HG02610 (cell line): ENCODE measurements around the gene GYPB.
"Not testable (repeated sequence)": the region's sequence is repeated elsewhere in the genome, so short reads cannot be mapped to it uniquely, and the experiment has no call there.

Experiments
- ATAC-seq: cut with Tn5 transposase; IDR thresholded peaks from one replicate; pipeline ENCODE4 v1.9.1; 2021; ENCODE audit warnings: mild to moderate bottlenecking, moderate library complexity; ENCODE audit not compliant: unreplicated experiment

Gene GYPB

DNA sequence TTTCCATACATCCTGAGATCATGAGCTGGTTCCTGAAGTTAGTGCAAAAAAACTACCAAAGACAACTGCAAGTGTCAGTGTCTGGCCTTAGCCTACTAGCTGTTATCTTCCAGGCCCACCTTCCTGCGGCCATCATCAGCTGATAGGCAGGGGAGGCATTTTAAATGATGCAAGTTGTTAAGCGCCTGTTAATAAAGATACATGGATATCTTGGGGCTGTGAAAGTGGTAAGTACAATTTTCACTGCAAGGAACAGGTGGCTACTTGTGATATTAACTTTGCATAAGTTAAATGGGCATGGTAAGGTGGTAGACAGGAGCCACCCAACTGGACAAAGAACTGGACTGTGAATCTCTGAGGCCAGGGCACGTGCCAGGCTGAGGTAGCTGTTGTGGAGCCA, at the start of gene GYPB:
Gene GYPB (minus strand): TSS at position 104 of the 400 bp plus-strand sequence. CDS start 93 bp downstream, at position 11.
- not testable (repeated sequence) for ATAC-seq

DNA sequence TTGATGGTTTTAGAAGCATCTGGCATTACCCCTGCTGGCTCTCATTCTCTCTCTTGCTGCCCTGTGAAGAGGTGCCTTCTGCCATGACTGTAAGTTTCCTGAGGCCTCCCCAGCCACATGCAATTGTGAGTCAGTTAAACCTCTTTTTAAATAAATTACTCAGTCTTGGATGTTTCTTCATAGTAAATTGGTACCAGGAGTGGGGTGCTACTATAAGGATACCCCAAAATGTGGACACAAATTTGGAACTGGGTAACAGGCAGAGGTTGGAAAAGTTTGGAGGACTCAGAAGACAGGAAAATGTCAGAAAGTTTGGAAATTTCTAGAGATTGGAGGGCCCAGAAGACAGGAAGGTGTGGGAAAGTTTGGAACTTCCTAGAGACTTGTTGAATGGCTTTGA, 42.4 kb upstream of the GYPB start:
- ATAC-seq, result not testable (repeated sequence)

- not testable (repeated sequence) for ATAC-seq
Measured at GRCh38 chr4:144060234-144060859, 41.2 kb upstream of the GYPB start.

GRCh38 chr4:144056800-144057199, 37.6 kb upstream of the GYPB start:
- no peak for ATAC-seq

DNA sequence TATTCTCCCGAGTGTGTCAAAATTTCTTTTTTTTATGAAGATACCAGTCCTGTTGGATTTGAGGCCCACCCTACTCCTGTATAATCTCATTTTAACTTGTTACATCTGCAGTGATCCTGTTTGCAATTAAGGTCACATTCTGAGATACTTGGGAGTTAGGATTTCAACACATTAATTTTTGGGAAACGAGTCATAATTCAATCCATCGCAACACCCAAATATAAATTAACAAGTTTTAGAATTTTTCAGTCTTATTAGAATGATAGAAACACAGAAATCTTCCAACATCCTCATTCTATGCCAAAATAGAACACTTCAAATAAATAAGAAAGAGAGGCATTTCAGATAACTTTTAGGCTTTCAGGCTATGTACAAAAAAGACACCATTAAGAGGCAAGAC, 36.2 kb upstream of the GYPB start:
- not testable (repeated sequence) for ATAC-seq

DNA sequence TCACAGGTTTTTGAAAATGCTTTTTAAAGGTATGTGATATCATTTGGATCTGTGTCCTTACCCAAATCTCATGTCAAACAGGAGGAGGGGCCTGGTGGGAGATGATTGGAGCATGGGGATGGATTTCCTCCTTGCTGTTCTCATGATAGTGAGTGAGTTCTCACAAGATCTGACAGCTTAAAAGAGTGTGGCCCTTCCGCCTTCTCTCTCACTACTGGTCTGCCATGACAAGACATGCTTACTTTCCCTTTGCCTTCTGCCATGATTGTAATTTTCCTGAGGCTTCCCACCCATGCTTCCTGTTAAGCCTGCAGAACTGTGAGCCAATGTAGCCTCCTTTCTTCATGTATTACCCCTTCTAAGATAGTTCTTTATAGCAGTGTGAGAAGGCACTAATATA, 32.3 kb upstream of the GYPB start:
- ATAC-seq, result not testable (repeated sequence)

- ATAC-seq, result not testable (repeated sequence)
Measured at GRCh38 chr4:144050631-144051030, 31.5 kb upstream of the GYPB start.

- not testable (repeated sequence) for ATAC-seq
Measured at GRCh38 chr4:144049495-144050424, 30.6 kb upstream of the GYPB start.

GRCh38 chr4:144044936-144045335, 25.8 kb upstream of the GYPB start:
- ATAC-seq, result not testable (repeated sequence)

DNA sequence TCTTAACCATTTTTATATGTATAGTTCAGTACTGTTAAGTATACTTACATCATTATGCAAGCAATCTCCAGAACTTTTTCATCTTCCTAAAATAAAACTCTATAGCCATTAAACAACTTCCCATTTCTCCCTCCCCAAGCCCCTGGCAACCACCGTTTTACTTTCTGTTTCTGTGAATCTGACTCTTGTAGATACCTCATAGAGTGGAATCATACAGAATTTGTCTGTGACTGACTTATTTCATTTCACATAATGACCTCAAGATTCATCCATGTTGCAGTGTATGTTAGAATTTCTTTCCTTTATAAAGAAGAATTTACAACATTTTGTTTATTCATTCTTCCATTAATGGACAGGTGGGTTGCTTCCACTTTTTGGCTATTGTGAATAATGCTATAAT, 13.4 kb upstream of the GYPB start:
- ATAC-seq, result not testable (repeated sequence)

DNA sequence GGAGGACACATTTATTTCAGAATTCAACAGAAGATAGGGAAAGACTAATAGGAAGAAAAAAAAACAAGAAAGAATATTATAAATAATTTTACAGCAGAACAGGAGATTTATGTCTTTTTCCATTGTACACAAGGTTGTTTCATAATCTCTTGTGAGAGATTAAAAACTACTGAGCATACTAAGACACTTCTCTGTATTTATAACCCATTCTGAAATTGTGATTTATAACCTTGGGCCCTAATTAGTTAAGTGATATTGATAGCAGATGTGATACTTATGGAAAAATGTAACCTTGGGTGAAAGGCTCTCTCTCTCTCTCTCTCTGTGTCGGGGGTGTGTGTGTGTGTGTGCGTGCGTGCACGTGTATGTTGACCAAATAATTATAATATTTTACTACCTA, 12.7 kb upstream of the GYPB start:
- ATAC-seq, result not testable (repeated sequence)

GRCh38 chr4:144031369-144031768, 12.2 kb upstream of the GYPB start:
- not testable (repeated sequence) for ATAC-seq

DNA sequence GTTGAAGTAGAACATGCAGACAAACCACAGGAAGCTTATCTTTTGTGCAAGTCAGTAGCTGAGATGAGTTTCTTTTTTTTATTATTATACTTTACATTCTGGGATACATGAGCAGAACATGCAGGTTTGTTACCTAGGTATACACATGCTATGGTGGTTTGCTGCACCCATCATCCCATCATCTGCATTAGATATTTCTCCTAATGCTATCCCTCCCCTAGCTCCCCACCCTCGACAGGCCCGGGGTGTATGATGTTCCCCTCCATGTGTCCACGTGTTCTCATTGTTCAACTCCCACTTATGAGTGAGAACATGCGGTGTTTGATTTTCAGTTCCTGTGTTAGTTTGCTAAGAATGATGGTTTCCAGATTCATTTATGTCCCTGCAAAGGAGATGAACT, 11.5 kb upstream of the GYPB start:
- ATAC-seq, result not testable (repeated sequence)

DNA sequence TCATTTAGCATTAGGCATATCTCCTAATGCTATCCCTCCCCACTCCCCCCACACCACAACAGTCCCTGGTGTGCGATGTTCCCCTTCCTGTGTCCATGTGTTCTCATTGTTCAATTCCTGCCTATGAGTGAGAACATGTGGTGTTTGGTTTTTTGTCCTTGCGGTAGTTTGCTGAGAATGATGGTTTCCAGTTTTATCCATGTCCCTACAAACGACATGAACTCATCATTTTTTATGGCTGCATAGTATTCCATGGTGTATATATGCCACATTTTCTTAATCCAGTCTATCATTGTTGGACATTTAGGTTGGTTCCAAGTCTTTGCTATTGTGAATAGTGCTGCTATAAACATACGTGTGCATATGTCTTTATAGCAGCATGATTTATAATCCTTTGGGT, 7.5 kb upstream of the GYPB start:
- ATAC-seq, result not testable (repeated sequence)

DNA sequence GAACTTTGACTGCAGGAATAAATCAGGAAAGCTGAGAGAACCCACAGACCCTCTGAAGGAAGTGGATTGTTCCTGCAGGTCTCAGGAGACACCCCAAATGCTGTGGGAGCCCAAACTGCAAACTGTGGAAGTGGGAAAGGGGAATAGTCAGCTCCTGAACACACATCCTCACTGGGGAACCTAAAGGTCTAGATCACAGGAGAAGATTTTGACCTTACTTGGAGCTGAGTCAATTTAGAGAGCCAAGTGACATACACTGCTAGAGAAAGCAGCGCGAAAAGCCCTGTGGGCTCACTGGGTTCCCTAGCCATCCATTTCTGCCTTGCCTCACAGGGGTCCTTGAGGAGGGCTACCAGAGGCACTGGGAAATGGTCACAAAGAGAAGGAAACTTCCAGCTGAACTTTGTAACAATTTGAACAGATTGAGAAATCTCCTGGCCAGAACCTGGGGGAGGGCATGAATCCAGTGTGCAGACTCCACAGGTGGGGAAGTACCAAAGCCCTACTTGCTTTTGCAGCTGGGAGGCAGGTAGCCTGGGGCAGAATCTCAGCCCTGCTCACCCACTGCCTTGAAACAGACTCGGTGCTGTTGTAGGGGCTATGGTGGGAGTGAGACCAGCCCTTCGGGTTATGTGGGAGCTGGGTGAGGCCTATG, 5.3 kb upstream of the GYPB start:
- not testable (repeated sequence) for ATAC-seq

DNA sequence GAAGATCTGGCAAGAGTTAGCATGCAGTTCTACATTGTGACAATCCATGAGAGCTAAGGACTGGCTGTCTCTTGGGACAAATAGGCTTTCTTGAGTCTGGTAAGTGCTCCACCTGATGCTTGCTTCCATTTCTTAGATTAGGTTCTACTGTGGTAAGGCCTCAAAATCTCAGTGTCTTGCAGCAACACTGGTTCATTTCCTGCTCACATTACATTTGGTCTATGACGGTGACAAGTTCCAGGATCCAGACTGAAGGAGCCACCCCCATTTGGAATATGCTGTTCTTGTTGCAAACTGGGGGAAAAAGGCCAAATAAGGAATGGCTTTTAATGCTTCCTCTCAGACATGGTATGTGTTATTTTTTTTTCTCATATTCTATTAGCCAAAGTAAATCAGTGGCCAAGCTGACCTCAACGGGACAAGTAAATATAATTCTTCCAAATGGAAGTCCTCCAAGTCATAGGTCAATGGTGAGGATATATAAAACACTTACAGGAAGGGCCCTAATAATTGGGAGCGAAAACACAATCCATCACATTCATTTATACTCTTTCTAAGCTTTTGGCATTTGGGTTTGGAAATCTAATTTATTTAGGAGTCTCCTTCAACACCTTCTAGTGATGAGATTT, 3.7 kb upstream of the GYPB start:
- not testable (repeated sequence) for ATAC-seq

DNA sequence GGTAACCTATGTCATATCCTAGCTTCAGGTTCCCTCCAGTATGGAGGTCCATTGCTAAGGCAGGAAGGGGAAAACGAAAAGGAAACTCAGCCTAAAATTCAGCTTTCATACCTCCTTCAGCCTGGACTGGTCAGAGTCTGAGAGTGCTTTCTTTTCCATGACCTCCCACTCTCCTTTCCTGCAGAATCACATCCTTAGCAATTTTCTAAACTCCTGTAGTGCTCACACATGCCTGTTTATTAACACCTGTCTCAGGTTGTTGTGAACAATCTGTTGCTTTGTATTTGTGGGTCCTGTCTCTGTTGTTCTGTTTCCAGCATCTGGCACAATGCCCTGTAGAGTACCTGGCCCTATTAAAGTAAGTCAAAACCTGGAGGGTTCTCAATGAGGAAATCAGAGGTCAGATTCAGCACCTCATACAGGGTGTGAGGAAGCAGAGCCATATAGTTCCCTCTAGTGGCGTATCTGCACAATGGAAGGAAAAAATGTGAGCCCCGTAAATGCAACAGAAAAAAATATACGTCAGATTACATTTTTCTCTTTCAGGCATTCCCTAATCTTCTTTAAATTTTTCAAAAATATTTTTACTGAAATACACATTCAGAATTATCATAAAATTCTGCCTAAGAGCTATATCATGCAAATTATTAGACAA, 2.3 kb upstream of the GYPB start:
- peak; percentile 81 for ATAC-seq

GRCh38 chr4:144018223-144019000, 768 bp downstream of the GYPB start:
- ATAC-seq, result not testable (repeated sequence)

DNA sequence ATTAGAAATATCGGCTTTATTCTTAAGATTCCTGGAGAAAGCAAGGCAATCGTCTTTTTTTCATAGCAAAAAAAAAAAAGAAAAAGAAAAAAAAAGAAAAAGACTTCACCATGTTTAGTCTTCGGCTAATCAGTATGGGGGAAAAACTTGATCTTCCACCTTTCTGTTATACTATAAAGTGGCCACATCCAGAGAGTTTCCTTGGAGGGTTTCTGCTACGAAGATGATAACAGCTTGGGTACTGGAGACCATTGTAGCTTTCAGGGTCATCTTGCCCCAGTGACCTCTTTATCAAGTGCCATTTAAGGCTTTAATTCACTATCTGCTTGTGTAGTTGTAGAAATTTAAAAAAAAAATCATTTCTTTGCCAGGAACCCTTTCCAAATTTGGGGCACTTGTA, 1.9 kb downstream of the GYPB start:
- not testable (repeated sequence) for ATAC-seq
